Glutamatergic neuron (in vitro differentiated cells): Measurements from ENCODE around the gene GSG1L. TPM values are rescaled to one million over a fixed set of nuclear protein-coding genes. Genes with fewer than 3 reads are reported as not detected.

Source experiments
- DNase-seq: peaks from one replicate; pipeline ENCODE4 v3.0.0; 2022
- H3K27ac Mint-ChIP-seq: one replicate; pipeline ENCODE4 v1.8.0; 2020; ENCODE audit warnings: mild to moderate bottlenecking, mixed read lengths, inconsistent platforms; ENCODE audit not compliant: unreplicated experiment
- H3K27me3 Mint-ChIP-seq: one replicate; pipeline ENCODE4 v1.8.0; 2020; ENCODE audit warnings: mild to moderate bottlenecking, moderate library complexity, mixed read lengths, inconsistent platforms; ENCODE audit not compliant: unreplicated experiment
- H3K36me3 Mint-ChIP-seq: one replicate; pipeline ENCODE4 v1.8.0; 2020; ENCODE audit warnings: mild to moderate bottlenecking, mixed read lengths, inconsistent platforms; ENCODE audit not compliant: unreplicated experiment
- H3K4me1 Mint-ChIP-seq: one replicate; pipeline ENCODE4 v1.8.0; 2020; ENCODE audit warnings: mild to moderate bottlenecking, low read depth, mixed read lengths, inconsistent platforms; ENCODE audit not compliant: unreplicated experiment
- H3K4me3 Mint-ChIP-seq: one replicate; pipeline ENCODE4 v1.8.0; 2020; ENCODE audit warnings: mild to moderate bottlenecking, mixed read lengths, inconsistent platforms; ENCODE audit not compliant: unreplicated experiment
- H3K9me3 Mint-ChIP-seq: one replicate; pipeline ENCODE4 v1.8.0; 2020; ENCODE audit warnings: mild to moderate bottlenecking, moderate library complexity, mixed read lengths, inconsistent platforms; ENCODE audit not compliant: unreplicated experiment
- CTCF ChIP-seq: fragments of 200-600 bp; sonication (generic); IDR thresholded peaks from one replicate; pipeline ENCODE4 v1.5.0; 2021; ENCODE audit not compliant: partially characterized antibody, unreplicated experiment
- total RNA-seq: library from RNA; stranded (reverse); fragmentation: NEBNext Ultra II Directional; extraction: Animal tissue kit (Norgen Biotek cat#: 25700); gene quantifications from one replicate; pipeline ENCODE4 v1.2.1, GENCODE V29; 2021; ENCODE audit not compliant: unreplicated experiment

GSG1L gene
- total RNA-seq, 1 donor from 2014 or later = 0.91 TPM

GRCh38 chr16:27822529-27822928, 241.0 kb downstream of the GSG1L start:
- no peak for TF ChIP-seq CTCF
- Mint-ChIP-seq H3K4me3 (no peak overlapping the region), H3K27me3 (peaks cover 7% of the 10 kb centered on the region), H3K4me1 (no peaks in the 10 kb centered on the region), H3K36me3 (no peaks in the 10 kb centered on the region), H3K9me3 (peaks cover 2% of the 10 kb centered on the region), H3K27ac (no peak overlapping the region)
- no peak for DNase-seq

GRCh38 chr16:27820646-27821345, 242.7 kb downstream of the GSG1L start:
- TF ChIP-seq CTCF = no peak
- Mint-ChIP-seq H3K4me3 (no peak overlapping the region), H3K36me3 (no peaks in the 10 kb centered on the region), H3K9me3 (peaks cover 2% of the 10 kb centered on the region), H3K27me3 (peaks cover 5% of the 10 kb centered on the region), H3K4me1 (no peaks in the 10 kb centered on the region), H3K27ac (no peak overlapping the region)
- DNase-seq = no peak

GRCh38 chr16:27819881-27820610, 243.5 kb downstream of the GSG1L start:
- H3K27me3 Mint-ChIP-seq = peaks cover 5% of the 10 kb centered on the region
- H3K4me1 Mint-ChIP-seq = no peaks in the 10 kb centered on the region
- peaks cover 2% of the 10 kb centered on the region for H3K9me3 Mint-ChIP-seq
- no peak for TF ChIP-seq CTCF
- DNase-seq = no peak
- no peak overlapping the region for H3K4me3 Mint-ChIP-seq
- no peak overlapping the region for H3K27ac Mint-ChIP-seq
- H3K36me3 Mint-ChIP-seq = no peaks in the 10 kb centered on the region

GRCh38 chr16:27819356-27819755, 244.2 kb downstream of the GSG1L start:
- Mint-ChIP-seq H3K4me1 (no peaks in the 10 kb centered on the region), H3K4me3 (no peak overlapping the region), H3K9me3 (peaks cover 2% of the 10 kb centered on the region), H3K27ac (no peak overlapping the region), H3K36me3 (no peaks in the 10 kb centered on the region), H3K27me3 (peaks cover 5% of the 10 kb centered on the region)
- no peak for TF ChIP-seq CTCF
- no peak for DNase-seq

- peaks cover 5% of the 10 kb centered on the region for H3K27me3 Mint-ChIP-seq
- peak; percentile 2 for DNase-seq
- no peaks in the 10 kb centered on the region for H3K36me3 Mint-ChIP-seq
- H3K27ac Mint-ChIP-seq = peak overlapping the region; percentile 54
- TF ChIP-seq CTCF = no peak
- no peak overlapping the region for H3K4me3 Mint-ChIP-seq
- peaks cover 2% of the 10 kb centered on the region for H3K9me3 Mint-ChIP-seq
- H3K4me1 Mint-ChIP-seq = no peaks in the 10 kb centered on the region
These were observed 245.3 kb downstream of the GSG1L start for GRCh38 chr16:27818246-27818645.
